Thymus (tissue), 11 donors: ENCODE results near the gene TRMT10C. TPM values are rescaled to one million over a fixed set of nuclear protein-coding genes. Genes with fewer than 3 reads are reported as not detected.
A peak's percentile ranks its signal among the peaks of the same experiment; 100 is the strongest.

Experiments
- DNase-seq, 9 donors: peaks; one replicate each; pipeline ENCODE4 v3.0.0-alpha.2; 2013; ENCODE audit warnings: low spot score in 9 of 9, low read depth in 6 of 9, missing footprints in 1 of 9
- H3K27ac ChIP-seq, 2 donors: one replicate each; pipeline ENCODE4 v1.5.1; 2013; ENCODE audit warnings: control low read depth in 1 of 2, low read depth in 1 of 2, low read length in 1 of 2, mild to moderate bottlenecking in 1 of 2, moderate library complexity in 1 of 2
- H3K27me3 ChIP-seq, 2 donors: one replicate each; pipeline ENCODE4 v1.5.1; 2013; ENCODE audit warnings: low read length in 1 of 2; ENCODE audit not compliant: control insufficient read depth in 2 of 2, insufficient read depth in 1 of 2
- H3K36me3 ChIP-seq, 2 donors: one replicate each; pipeline ENCODE4 v1.5.1; 2013; ENCODE audit warnings: low read length in 1 of 2, mild to moderate bottlenecking in 1 of 2, moderate library complexity in 1 of 2; ENCODE audit not compliant: control insufficient read depth in 2 of 2, insufficient read depth in 2 of 2
- H3K4me1 ChIP-seq, 2 donors: one replicate each; pipeline ENCODE4 v1.5.1; 2013; ENCODE audit warnings: low read length in 2 of 2; ENCODE audit not compliant: control insufficient read depth in 2 of 2, insufficient read depth in 2 of 2
- H3K4me3 ChIP-seq, 2 donors: one replicate each; pipeline ENCODE4 v1.5.1; 2013; ENCODE audit warnings: low read length in 2 of 2, control low read depth in 1 of 2, mild to moderate bottlenecking in 1 of 2
- H3K9me3 ChIP-seq, 2 donors: one replicate each; pipeline ENCODE4 v1.5.1; 2013; ENCODE audit warnings: low read length in 1 of 2, mild to moderate bottlenecking in 1 of 2; ENCODE audit not compliant: control insufficient read depth in 2 of 2, insufficient read depth in 1 of 2
- WGBS: extraction: QIAGEN DNeasy Blood & Tissue Kit; methylation state at CpG from one replicate; pipeline ENCODE4 v1.1.7; 2013; 5-methylcytosine and 5-hydroxymethylcytosine counted together
- polyA plus RNA-seq: library from polyadenylated mRNA; stranded (reverse); fragments of 200-250 nt; gene quantifications from one replicate; pipeline ENCODE4 v1.2.3, GENCODE V29; 2013
- total RNA-seq: library from RNA; stranded (reverse); fragments of 120-200 nt; gene quantifications from one replicate; pipeline ENCODE4 v1.2.4, GENCODE V29; 2013
- donor health status: healthy.

TRMT10C gene
- total and polyA plus RNA-seq, 2 donors: 28.7 to 28.9 TPM

DNA sequence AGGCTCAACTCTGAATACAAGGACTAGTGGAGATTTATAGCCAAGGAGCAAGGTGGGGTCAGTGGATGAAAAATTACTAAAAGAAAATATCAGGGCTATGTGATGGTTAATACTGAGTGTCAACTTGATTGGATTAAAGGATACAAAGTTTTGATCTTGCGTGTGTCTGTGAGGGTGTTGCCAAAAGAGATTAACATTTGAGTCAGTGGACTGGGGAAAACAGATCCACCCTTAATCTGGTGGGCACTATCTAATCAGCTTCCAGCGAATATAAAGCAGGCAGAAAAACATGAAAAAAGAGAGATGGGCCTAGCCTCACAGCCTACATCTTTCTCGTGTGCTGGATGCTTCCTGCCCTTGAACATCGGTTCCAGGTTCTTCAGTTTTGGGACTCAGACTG is 34.2 kb upstream of the TRMT10C start:
- no peaks in the 10 kb centered on the region for H3K27me3 ChIP-seq
- H3K9me3 ChIP-seq: no peaks in the 10 kb centered on the region
- DNase-seq: no peak
- WGBS: 96% methylated on average over 4 of the region's 4 CpGs
- H3K36me3 ChIP-seq: no peaks in the 10 kb centered on the region
- no peak overlapping the region for H3K27ac ChIP-seq
- peaks cover 0 to 2% of the 10 kb centered on the region in 2 donors for H3K4me1 ChIP-seq
- H3K4me3 ChIP-seq: no peak overlapping the region

DNA sequence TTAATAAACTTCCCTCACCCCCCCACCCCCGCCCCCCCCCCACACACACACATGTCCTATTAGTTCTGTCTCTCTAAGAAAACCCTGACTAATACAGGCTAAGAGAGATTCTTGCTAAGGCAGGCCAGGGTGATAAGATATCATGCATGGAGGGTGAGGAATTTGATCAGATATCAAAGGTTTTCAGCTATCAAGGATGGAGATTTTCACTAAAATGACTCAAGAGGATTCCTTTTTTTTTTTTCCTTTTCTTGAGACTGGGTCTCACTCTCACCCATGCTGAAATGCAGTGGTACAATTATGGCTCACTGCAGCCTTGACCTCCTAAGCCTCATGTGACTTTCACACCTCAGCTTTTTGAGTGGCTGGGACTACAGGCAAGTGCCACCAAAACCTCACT is 33.8 kb upstream of the TRMT10C start:
- Histone ChIP-seq H3K36me3 (no peaks in the 10 kb centered on the region), H3K27me3 (no peaks in the 10 kb centered on the region), H3K4me3 (no peak overlapping the region), H3K27ac (no peak overlapping the region), H3K4me1 (peaks cover 0 to 2% of the 10 kb centered on the region in 2 donors), H3K9me3 (no peaks in the 10 kb centered on the region)
- 91% methylated on average over 1 of the region's 1 CpG for WGBS
- DNase-seq: no peak

DNA sequence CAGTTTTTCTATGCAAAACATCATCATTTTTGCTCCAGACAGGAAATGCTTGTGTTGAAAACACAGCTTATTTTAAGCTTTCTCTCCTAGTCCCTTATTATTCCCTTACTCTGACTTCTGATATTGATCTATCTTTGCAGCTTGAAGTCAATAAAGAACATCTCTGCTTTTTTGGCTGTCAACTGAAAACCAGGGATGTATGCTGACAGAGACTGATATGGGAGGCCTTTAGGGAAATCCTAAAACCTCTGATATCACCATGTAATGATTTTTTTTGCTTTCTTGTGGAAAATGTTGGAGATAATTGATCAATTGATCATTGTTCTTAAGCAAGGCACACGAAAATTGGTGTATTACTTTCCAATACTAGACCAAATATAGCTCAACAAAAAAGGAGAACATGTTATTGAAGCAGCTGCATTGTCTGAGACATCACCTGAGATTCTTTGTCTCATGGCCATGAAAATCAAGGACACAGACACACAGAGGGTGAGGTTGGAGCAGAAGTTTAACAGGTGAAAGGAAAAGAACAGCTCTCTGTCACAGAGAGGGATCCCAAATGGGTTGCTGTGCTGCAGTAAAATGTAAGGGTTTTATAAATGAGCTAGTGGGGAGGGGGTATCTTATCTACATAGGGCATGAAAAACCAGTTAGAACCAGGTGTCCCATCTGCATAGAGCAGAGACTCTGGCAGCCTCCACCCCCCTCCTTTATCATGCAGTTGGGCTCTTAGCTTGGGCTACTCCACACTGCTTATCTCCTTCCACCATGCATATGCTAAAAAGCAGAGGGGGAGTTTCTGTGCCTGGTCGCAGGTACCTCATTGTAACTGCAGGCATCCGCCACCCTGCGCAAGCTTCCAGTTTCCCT is 31.6 kb upstream of the TRMT10C start:
- WGBS: 93% methylated on average over 4 of the region's 4 CpGs

DNA sequence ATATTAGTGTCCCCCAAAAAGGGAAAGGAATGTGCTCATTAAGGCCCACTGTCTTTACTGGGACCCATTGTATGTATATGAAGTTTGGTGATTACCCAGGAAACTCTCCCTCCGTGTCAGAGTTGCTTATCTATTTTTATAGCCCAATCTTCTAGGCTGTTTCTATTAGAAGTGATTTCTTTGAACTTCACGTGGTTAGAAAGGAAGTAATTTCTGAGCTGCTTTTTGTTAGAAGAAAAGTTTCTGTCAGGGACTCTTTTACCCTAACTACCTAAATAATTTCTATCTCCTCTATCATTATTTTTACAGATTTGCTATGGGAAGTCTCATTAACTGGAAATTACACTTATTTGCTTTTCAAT is 31.0 kb upstream of the TRMT10C start:
- Histone ChIP-seq H3K36me3 (no peaks in the 10 kb centered on the region), H3K27ac (no peak overlapping the region), H3K9me3 (no peaks in the 10 kb centered on the region), H3K4me3 (no peak overlapping the region), H3K27me3 (no peaks in the 10 kb centered on the region), H3K4me1 (peaks cover 0 to 2% of the 10 kb centered on the region in 2 donors)
- DNase-seq: peak in 1 of 9 donors; percentile 26
- 11% methylated on average over 2 of the region's 2 CpGs for WGBS

More for the DNA sequence above, 31.6 kb upstream of the TRMT10C start:
- no peaks in the 10 kb centered on the region for H3K27me3 ChIP-seq
- no peak for DNase-seq
- H3K4me1 ChIP-seq: peaks cover 0 to 2% of the 10 kb centered on the region in 2 donors
- H3K36me3 ChIP-seq: no peaks in the 10 kb centered on the region
- H3K4me3 ChIP-seq: no peak overlapping the region
- H3K27ac ChIP-seq: no peak overlapping the region
- no peaks in the 10 kb centered on the region for H3K9me3 ChIP-seq

DNA sequence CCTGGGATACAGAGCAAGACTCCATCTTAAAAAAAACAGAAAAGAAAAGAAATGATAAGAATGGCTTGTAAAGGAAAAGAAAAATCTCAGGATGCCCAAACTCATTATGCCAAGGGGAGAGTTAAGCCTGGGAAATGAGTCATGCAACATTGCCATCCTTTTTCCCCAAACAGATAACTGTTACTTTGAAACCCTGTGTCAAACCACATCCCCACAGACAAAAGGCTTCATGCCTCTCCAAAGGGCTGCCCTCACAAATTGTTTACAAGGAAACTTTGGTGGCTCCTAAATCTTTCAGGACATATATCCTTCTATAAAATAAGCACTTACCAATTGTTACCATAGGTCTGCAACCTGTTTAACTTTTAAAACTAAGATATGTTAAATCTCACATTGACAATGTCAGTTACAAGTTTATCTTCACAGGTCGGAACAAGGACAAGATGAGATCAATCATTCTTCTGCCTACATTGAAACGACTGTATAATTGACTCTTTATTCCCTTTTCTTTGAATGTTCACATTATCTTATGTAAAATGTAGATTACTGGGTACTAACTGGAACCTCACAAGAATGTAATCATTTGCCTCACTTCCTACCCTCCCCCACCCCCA is 30.1 kb upstream of the TRMT10C start:
- no peak overlapping the region for H3K27ac ChIP-seq
- H3K27me3 ChIP-seq: no peaks in the 10 kb centered on the region
- peaks cover 0 to 2% of the 10 kb centered on the region in 2 donors for H3K4me1 ChIP-seq
- 63% methylated on average over 2 of the region's 2 CpGs for WGBS
- H3K4me3 ChIP-seq: no peak overlapping the region
- H3K36me3 ChIP-seq: no peaks in the 10 kb centered on the region
- peak in 1 of 9 donors; percentile 48 for DNase-seq
- no peaks in the 10 kb centered on the region for H3K9me3 ChIP-seq

DNA sequence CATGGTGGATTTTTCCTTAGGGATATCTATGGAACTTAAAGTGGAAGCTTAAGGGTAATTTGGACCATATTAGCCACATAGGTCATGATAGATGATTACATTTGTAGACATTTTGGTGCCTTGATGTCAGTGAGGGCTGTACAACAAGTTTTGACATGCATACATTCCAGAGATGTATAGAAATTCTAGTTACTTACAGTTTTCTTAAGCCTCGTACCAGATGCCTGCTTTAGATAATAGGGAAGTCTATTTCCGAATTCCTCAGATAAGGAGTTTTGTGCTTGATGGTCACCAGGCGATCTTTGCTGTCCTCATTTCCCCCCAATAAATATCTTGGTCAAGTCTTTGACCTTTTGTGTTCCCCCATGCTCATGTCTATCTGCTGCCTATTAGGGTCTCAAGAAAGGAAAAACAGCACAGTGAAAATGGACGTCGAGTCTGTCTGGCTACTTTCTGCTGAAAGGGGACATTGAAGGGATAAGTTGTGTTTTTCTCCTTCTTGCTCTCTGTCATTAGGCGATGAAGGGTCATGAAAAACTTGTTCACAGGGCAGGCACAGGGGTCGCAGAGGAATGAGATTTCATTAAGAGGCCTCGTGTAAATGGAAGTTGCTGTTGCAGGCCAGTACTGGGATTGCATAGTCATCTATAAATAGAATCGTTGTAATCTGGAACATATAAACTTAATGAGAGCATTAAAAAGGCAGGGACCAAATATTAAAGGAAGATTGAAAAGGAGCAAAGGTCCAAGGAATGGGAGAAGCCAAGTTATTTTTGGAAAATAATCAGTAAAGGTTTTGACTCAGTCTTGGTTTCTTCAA is 28.7 kb upstream of the TRMT10C start:
- Histone ChIP-seq H3K27me3 (no peaks in the 10 kb centered on the region), H3K9me3 (no peaks in the 10 kb centered on the region), H3K4me1 (peaks cover 0 to 2% of the 10 kb centered on the region in 2 donors), H3K36me3 (no peaks in the 10 kb centered on the region), H3K4me3 (no peak overlapping the region), H3K27ac (no peak overlapping the region)
- WGBS: 95% methylated on average over 9 of the region's 9 CpGs
- DNase-seq: no peak

DNA sequence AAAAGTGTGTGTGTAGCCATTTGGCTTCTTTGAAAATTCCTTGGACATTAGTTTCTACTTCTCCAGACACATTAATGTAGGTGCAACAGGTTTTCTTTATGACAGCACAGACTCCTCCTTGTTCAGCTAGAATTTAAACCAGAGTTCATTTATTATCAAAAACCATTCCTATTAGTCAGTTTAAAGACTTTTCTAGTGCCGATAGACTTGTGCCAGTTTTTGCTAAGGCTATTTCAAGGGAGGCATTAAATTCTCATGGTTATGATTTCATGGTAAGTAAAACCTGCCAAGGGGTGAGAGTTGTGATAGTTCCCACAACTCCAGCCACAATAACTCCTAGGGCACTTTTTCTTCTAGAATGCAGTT is 28.1 kb upstream of the TRMT10C start:
- Histone ChIP-seq H3K36me3 (no peaks in the 10 kb centered on the region), H3K27me3 (no peaks in the 10 kb centered on the region), H3K4me1 (peaks cover 0 to 2% of the 10 kb centered on the region in 2 donors), H3K9me3 (no peaks in the 10 kb centered on the region), H3K4me3 (no peak overlapping the region), H3K27ac (no peak overlapping the region)
- no peak for DNase-seq
- 95% methylated on average over 1 of the region's 1 CpG for WGBS

DNA sequence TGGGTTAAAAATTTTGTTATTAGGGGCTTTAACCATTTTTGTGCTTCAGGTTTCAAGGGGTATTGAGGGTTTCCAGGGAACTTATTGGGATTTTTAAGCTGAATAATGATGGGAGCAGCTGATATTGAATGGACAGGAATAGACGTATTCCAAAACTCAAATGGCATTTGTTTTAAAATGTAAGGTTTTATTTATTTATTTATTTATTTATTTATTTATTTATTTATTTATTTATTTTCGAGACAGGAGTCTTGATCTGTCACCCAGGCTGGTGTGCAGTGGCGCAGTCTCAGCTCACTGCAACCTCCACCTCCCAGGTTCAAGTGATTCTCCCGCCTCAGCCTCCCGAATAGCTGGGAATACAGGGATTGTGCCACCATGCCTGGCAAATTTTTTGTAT is 26.4 kb upstream of the TRMT10C start:
- H3K4me3 ChIP-seq: no peak overlapping the region
- no peaks in the 10 kb centered on the region for H3K27me3 ChIP-seq
- DNase-seq: no peak
- no peaks in the 10 kb centered on the region for H3K36me3 ChIP-seq
- no peaks in the 10 kb centered on the region for H3K9me3 ChIP-seq
- peaks cover 0 to 2% of the 10 kb centered on the region in 2 donors for H3K4me1 ChIP-seq
- WGBS: 83% methylated on average over 5 of the region's 5 CpGs
- no peak overlapping the region for H3K27ac ChIP-seq

DNA sequence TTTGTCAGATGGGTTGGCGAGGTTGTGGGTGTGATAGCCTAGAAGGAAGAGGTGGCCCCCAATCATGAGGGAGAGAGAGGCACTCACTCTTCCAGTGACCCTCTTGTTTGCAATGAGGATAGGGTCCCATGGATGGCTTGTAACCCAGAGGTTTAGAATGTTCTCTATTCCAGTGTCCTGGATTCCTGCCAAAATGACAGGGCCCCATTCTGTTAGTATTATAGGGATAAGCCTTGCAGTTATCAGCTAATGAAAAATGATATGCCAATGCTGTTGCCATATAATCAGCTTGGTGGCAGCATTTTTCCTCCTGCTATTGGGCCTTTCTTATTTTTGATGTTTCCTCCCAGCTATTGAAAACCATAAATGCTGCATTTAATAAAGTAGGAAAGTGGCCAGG is 25.4 kb upstream of the TRMT10C start:
- Histone ChIP-seq H3K27ac (no peak overlapping the region), H3K4me3 (no peak overlapping the region), H3K27me3 (no peaks in the 10 kb centered on the region), H3K9me3 (no peaks in the 10 kb centered on the region), H3K36me3 (no peaks in the 10 kb centered on the region), H3K4me1 (no peaks in the 10 kb centered on the region)
- no peak for DNase-seq
- 100% methylated on average over 1 of the region's 1 CpG for WGBS
